ENCODE data around the gene CCT6A. TPM values are rescaled to one million over a fixed set of nuclear protein-coding genes. Genes with fewer than 3 reads are reported as not detected.
A peak's percentile ranks its signal among the peaks of the same experiment; 100 is the strongest.
"Not testable (repeated sequence)": the region's sequence is repeated elsewhere in the genome, so short reads cannot be mapped to it uniquely, and the experiment has no call there.

CCT6A gene
- total RNA-seq, 1 donor from 2014 or later = 229 TPM

- peak in 1 of 2 donors; percentile 34 for DNase-seq (ENCODE audit: low read depth in 2 of 2)
Observed at GRCh38 chr7:56048763-56049162, 2.8 kb upstream of the CCT6A start.

- DNase-seq (ENCODE audit: low read depth in 2 of 2) = no peak
Observed at GRCh38 chr7:56051053-56051338, 569 bp upstream of the CCT6A start.

- no peak for DNase-seq (ENCODE audit: low read depth in 2 of 2)
Observed at GRCh38 chr7:56053379-56053778, 1.8 kb downstream of the CCT6A start.

- DNase-seq (ENCODE audit: low read depth in 2 of 2) = no peak
Observed at GRCh38 chr7:56053993-56054392, 2.4 kb downstream of the CCT6A start.

- DNase-seq (ENCODE audit: low read depth in 2 of 2) = peak in 1 of 2 donors; percentile 64
Observed at GRCh38 chr7:56062382-56062781, 10.8 kb downstream of the CCT6A start.

GRCh38 chr7:56063500-56063881, 11.9 kb downstream of the CCT6A start:
- DNase-seq (ENCODE audit: low read depth in 2 of 2) = no peak

- DNase-seq (ENCODE audit: low read depth in 2 of 2) = peak; percentile 78 to 91
Observed at GRCh38 chr7:56063882-56064625, 12.5 kb downstream of the CCT6A start, which contains the start of gene SUMF2. Gene SUMF2, plus strand, starts transcription at chr7:56064286. Its CDS starts 26 bp downstream, at chr7:56064312.

GRCh38 chr7:56066376-56066775, 14.8 kb downstream of the CCT6A start:
- DNase-seq (ENCODE audit: low read depth in 2 of 2) = not testable (repeated sequence)

GRCh38 chr7:56074371-56074791, 22.8 kb downstream of the CCT6A start:
- DNase-seq (ENCODE audit: low read depth in 2 of 2) = peak; percentile 81 to 90

GRCh38 chr7:56077681-56078080, 26.1 kb downstream of the CCT6A start:
- no peak for DNase-seq (ENCODE audit: low read depth in 2 of 2)

- DNase-seq (ENCODE audit: low read depth in 2 of 2) = no peak
Observed at GRCh38 chr7:56078196-56078595, 26.6 kb downstream of the CCT6A start.

- DNase-seq (ENCODE audit: low read depth in 2 of 2) = peak; percentile 29 to 90
Observed at GRCh38 chr7:56079450-56080185, 28.1 kb downstream of the CCT6A start.

- DNase-seq (ENCODE audit: low read depth in 2 of 2) = not testable (repeated sequence)
Observed at GRCh38 chr7:56080726-56081435, 29.3 kb downstream of the CCT6A start.

GRCh38 chr7:56081626-56082340, 30.2 kb downstream of the CCT6A start:
- no peak for DNase-seq (ENCODE audit: low read depth in 2 of 2)

- DNase-seq (ENCODE audit: low read depth in 2 of 2) = peak in 1 of 2 donors; percentile 73
Observed at GRCh38 chr7:56083150-56083785, 31.7 kb downstream of the CCT6A start.

- DNase-seq (ENCODE audit: low read depth in 2 of 2) = no peak
Observed at GRCh38 chr7:56086761-56087160, 35.2 kb downstream of the CCT6A start.

GRCh38 chr7:56087445-56087844, 35.9 kb downstream of the CCT6A start:
- DNase-seq (ENCODE audit: low read depth in 2 of 2) = no peak

GRCh38 chr7:56091591-56091990, 40.0 kb downstream of the CCT6A start:
- no peak for DNase-seq (ENCODE audit: low read depth in 2 of 2)

- DNase-seq (ENCODE audit: low read depth in 2 of 2) = not testable (repeated sequence)
Observed at GRCh38 chr7:56092388-56092787, 40.8 kb downstream of the CCT6A start.

- peak; percentile 64 to 77 for DNase-seq (ENCODE audit: low read depth in 2 of 2)
Observed at GRCh38 chr7:56092789-56093531, 41.4 kb downstream of the CCT6A start, which contains the start of gene PHKG1. Gene PHKG1, minus strand, starts transcription at chr7:56092952. Its CDS starts 4,011 bp downstream, at chr7:56088941.
